GM12878 (cell line): ENCODE results near the gene PKP3. TPM values are rescaled to one million over a fixed set of nuclear protein-coding genes. Genes with fewer than 3 reads are reported as not detected.
"Not testable (repeated sequence)": the region's sequence is repeated elsewhere in the genome, so short reads cannot be mapped to it uniquely, and the experiment has no call there.

Experiments used
- ATAC-seq: fragments of 200-7000 bp; cut with Tn5 transposase; 3 replicates; pipeline ENCODE4 v1.9.1; 2020; ENCODE audit warnings: mild to moderate bottlenecking, moderate library complexity
- BruUV-seq: library from RNA; stranded (reverse); fragments of 400-500 nt; replicated peaks from 2 replicates; lab custom pipeline; 2021; lab: Mats Ljungman, UMichigan
- CTCF ChIA-PET: fragments of 300-600 bp; sonication (Branson Sonifier 250); formaldehyde crosslinking; extraction: SDS; loops from one replicate; lab custom pipeline; 2021; ENCODE audit warnings: inconsistent platforms; lab: Yijun Ruan, JAX
- POLR2A ChIA-PET: fragments of 350-600 bp; formaldehyde crosslinking; extraction: SDS; loops from one replicate; lab custom pipeline; 2021; ENCODE audit warnings: inconsistent platforms; lab: Charles Lee
- RAD21 ChIA-PET: fragments of 300-600 bp; sonication (Branson Sonifier 250); formaldehyde crosslinking; loops from one replicate; lab custom pipeline; 2023; ENCODE audit warnings: antibody characterized with exemption; ENCODE audit not compliant: unreplicated experiment; lab: Charles Lee
- SMC1A ChIA-PET: fragments of 300-600 bp; sonication (Branson Sonifier 250); formaldehyde crosslinking; loops from one replicate; lab custom pipeline; 2023; ENCODE audit not compliant: unreplicated experiment, uncharacterized antibody; lab: Charles Lee
- DNase-seq: peaks from one replicate; pipeline ENCODE4 v3.0.0-alpha.2; 2011; ENCODE audit warnings: low read depth, low spot score
- FAIRE-seq: peaks from 3 replicates; lab custom pipeline; 2011; peaks lifted over from hg19 to GRCh38; lab: Jason Lieb, UNC
- H2AFZ ChIP-seq: 2 replicates; pipeline ENCODE4 v1.6.0; 2011; ENCODE audit warnings: low read depth, low read length, control low read depth; ENCODE audit not compliant: control insufficient read depth
- H3K27ac ChIP-seq: 2 replicates; pipeline ENCODE4 v1.5.1; 2011; ENCODE audit warnings: control low read depth; ENCODE audit not compliant: control insufficient read depth, insufficient read depth
- H3K27me3 ChIP-seq, 2 experiments: replicated peaks in 1 of 2; 2 replicates each; pipeline versions ENCODE4 v1.6.0 to v1.6.1; 2011; ENCODE audit warnings: low read length in 1 of 2; ENCODE audit not compliant: control insufficient read depth in 2 of 2, insufficient read depth in 2 of 2
- H3K36me3 ChIP-seq, 2 experiments: 2 replicates each; pipeline ENCODE4 v1.5.1; 2011; ENCODE audit warnings: low read length in 1 of 2; ENCODE audit not compliant: control insufficient read depth in 2 of 2, insufficient read depth in 2 of 2
- H3K4me1 ChIP-seq: 2 replicates; pipeline ENCODE4 v1.6.1; 2011; ENCODE audit warnings: mild to moderate bottlenecking, low read length, moderate library complexity, mixed read lengths; ENCODE audit not compliant: control insufficient read depth, insufficient read depth
- H3K4me2 ChIP-seq: 2 replicates; pipeline ENCODE4 v1.6.0; 2011; ENCODE audit warnings: control low read depth; ENCODE audit not compliant: control insufficient read depth, insufficient read depth
- H3K4me3 ChIP-seq: fragments of 200-600 bp; sonication (generic); 2 replicates; pipeline ENCODE4 v1.5.1; 2016
- H3K79me2 ChIP-seq: 2 replicates; pipeline ENCODE4 v1.6.0; 2011; ENCODE audit warnings: low read length; ENCODE audit not compliant: control insufficient read depth, insufficient read depth
- H3K9ac ChIP-seq: 2 replicates; pipeline ENCODE4 v1.8.0; 2011; ENCODE audit warnings: low read length, control low read depth, mixed read lengths; ENCODE audit not compliant: control insufficient read depth, insufficient read depth
- H3K9me3 ChIP-seq: replicated peaks from 3 replicates; pipeline ENCODE4 v1.5.1; 2011; ENCODE audit warnings: mild to moderate bottlenecking, low read length; ENCODE audit not compliant: control insufficient read depth, insufficient read depth
- H4K20me1 ChIP-seq: 2 replicates; pipeline ENCODE4 v1.6.0; 2011; ENCODE audit not compliant: control insufficient read depth, insufficient read depth
- CEBPZ ChIP-seq: fragments of 150-350 bp; IDR thresholded peaks from 2 replicates; pipeline ENCODE4 v1.6.1; 2016; ENCODE audit warnings: low read depth, low read length
- FOS ChIP-seq: IDR thresholded peaks from 3 replicates; pipeline ENCODE4 v1.6.1; 2011; ENCODE audit warnings: borderline replicate concordance; ENCODE audit not compliant: insufficient read length; ENCODE audit errors: extremely low read depth
- KDM1A ChIP-seq: fragments of 200-600 bp; sonication (generic); IDR thresholded peaks from 2 replicates; pipeline ENCODE4 v1.6.1; 2016; ENCODE audit warnings: borderline replicate concordance
- NFIC ChIP-seq: IDR thresholded peaks from 2 replicates; pipeline ENCODE4 v1.6.1; 2012; ENCODE audit warnings: low read depth, mild to moderate bottlenecking, inconsistent platforms, low read length, moderate library complexity
- NFYA ChIP-seq: IDR thresholded peaks from 2 replicates; pipeline ENCODE4 v1.6.1; 2011; ENCODE audit warnings: low read depth, mild to moderate bottlenecking, low read length, improper control_type of control experiment, borderline replicate concordance
- NRF1 ChIP-seq: conservative IDR thresholded peaks from 2 replicates; pipeline ENCODE4 v1.6.1; 2011; ENCODE audit warnings: mild to moderate bottlenecking, low read depth, low read length, improper control_type of control experiment
- POLR2A ChIP-seq: IDR thresholded peaks from 2 replicates; pipeline ENCODE4 v1.6.1; 2011; ENCODE audit warnings: low read depth, mild to moderate bottlenecking, low read length
- POLR2AphosphoS2 ChIP-seq: IDR thresholded peaks from 2 replicates; pipeline ENCODE4 v1.6.1; 2011; ENCODE audit warnings: low read depth, mild to moderate bottlenecking, low read length, improper control_type of control experiment, moderate library complexity
- RFX5 ChIP-seq: IDR thresholded peaks from 2 replicates; pipeline ENCODE4 v1.6.1; 2011; ENCODE audit warnings: low read depth, low read length, improper control_type of control experiment
- SIX5 ChIP-seq: IDR thresholded peaks from 2 replicates; pipeline ENCODE4 v1.6.1; 2011; ENCODE audit warnings: mild to moderate bottlenecking, low read depth, low read length, moderate library complexity; ENCODE audit not compliant: severe bottlenecking
- WGBS: methylation state at CpG from one replicate; pipeline ENCODE4 v1.1.6; 2016; ENCODE audit warnings: low lambda C conversion rate; ENCODE audit not compliant: insufficient replicate concordance, insufficient coverage; ENCODE audit errors: missing lambda C conversion rate; 5-methylcytosine and 5-hydroxymethylcytosine counted together
- in situ Hi-C: fragments of 300-500 bp; cut with MboI; formaldehyde crosslinking; loops from 9 replicates; pipeline ENCODE4 v1.14.3; 2018; ENCODE audit warnings: mixed read lengths
- intact Hi-C: fragments of 100-400 bp; cut with micrococcal nuclease; formaldehyde crosslinking; loops from one replicate; pipeline ENCODE4 v1.14.2; 2022; ENCODE audit not compliant: unreplicated experiment
- polyA plus RNA-seq, 11 experiments: library from polyadenylated mRNA; depleted of rRNA in 4 of 11; unstranded in 6 of 11; stranded (reverse) in 5 of 11; fragments of >200 nt; fragmentation: Nextera tagmentation in 4 of 11; fragmentation: Illumina TruSeq in 1 of 11; extraction: Ambion mirVana in 4 of 11; extraction: Trizol in 1 of 11; gene quantifications; 1 replicate in 1 of 11; 2 replicates in 10 of 11; pipeline versions ENCODE4 v1.2.1 to v1.2.3, GENCODE V29; 2011 to 2016; ENCODE audit warnings: inconsistent platforms in 2 of 11, missing spikeins in 2 of 11, low read depth in 1 of 11
- total RNA-seq, 4 experiments: library from RNA; depleted of rRNA in 3 of 4; stranded (reverse); fragments of >200 nt in 3 of 4; fragmentation: Illumina TruSeq in 1 of 4; extraction: Trizol in 1 of 4; gene quantifications; 2 replicates each; pipeline versions ENCODE4 v1.2.1 to v1.2.3, GENCODE V29; 2013 to 2021

Gene PKP3
- total and polyA plus RNA-seq, 10 of the 15 experiments (the other 5 are each of a cell fraction or from before 2014, with no cell fraction given): 0.45 to 0.90 TPM; not detected in 8

- POLR2A ChIA-PET: interaction anchor here (0.6 kb wide), 2 partner anchors 31 to 147 kb away, joined by 3 to 5 read pairs; no protein-coding TSS in a partner anchor
- ATAC-seq, H3K4me2 ChIP-seq, H3K36me3 ChIP-seq, H3K9ac ChIP-seq, RAD21 ChIA-PET, FAIRE-seq, H3K4me1 ChIP-seq, BruUV-seq, H4K20me1 ChIP-seq, H3K9me3 ChIP-seq, DNase-seq, H3K4me3 ChIP-seq, intact Hi-C loops, H3K27ac ChIP-seq, H3K27me3 ChIP-seq, H3K79me2 ChIP-seq, CTCF ChIA-PET, SMC1A ChIA-PET, in situ Hi-C loops, H2AFZ ChIP-seq: not testable (repeated sequence)
- 78% methylated on average over 6 of the region's 11 CpGs for WGBS
Observed at GRCh38 chr11:411520-411919, 17.5 kb downstream of the PKP3 start.

GRCh38 chr11:412641-413119 is 18.7 kb downstream of the PKP3 start:
- intact Hi-C loops: no loop called here
- in situ Hi-C loops: no loop called here
- TF ChIP-seq KDM1A (no peak), POLR2A (no peak), CEBPZ (no peak), FOS (no peak), RFX5 (no peak), POLR2AphosphoS2 (no peak), NFYA (no peak), SIX5 (no peak), NRF1 (no peak), NFIC (no peak)

More at GRCh38 chr11:412641-413119, 18.7 kb downstream of the PKP3 start:
- H3K79me2 ChIP-seq: no peaks in the 10 kb centered on the region
- 49% methylated on average over 13 of the region's 15 CpGs for WGBS
- H3K27me3 ChIP-seq: no peaks in the 10 kb centered on the region
- H3K27ac ChIP-seq: no peak overlapping the region
- POLR2A ChIA-PET: no interaction called here
- H3K9ac ChIP-seq: no peak overlapping the region
- peaks cover 8% of the 10 kb centered on the region for H3K4me1 ChIP-seq
- SMC1A ChIA-PET: no interaction called here
- H3K36me3 ChIP-seq: no peaks in the 10 kb centered on the region
- H4K20me1 ChIP-seq: no peaks in the 10 kb centered on the region
- FAIRE-seq (no peak), DNase-seq (no peak), ATAC-seq (no peak)
- BruUV-seq: no TSS peak
- H3K4me2 ChIP-seq: no peak overlapping the region
- no peak overlapping the region for H3K4me3 ChIP-seq
- no peak overlapping the region for H2AFZ ChIP-seq
- RAD21 ChIA-PET: no interaction called here
- H3K9me3 ChIP-seq: no peaks in the 10 kb centered on the region
- CTCF ChIA-PET: interaction anchor here (0.9 kb wide), 1 partner anchor 36 kb away, joined by 3 read pairs; no protein-coding TSS in a partner anchor
